OCI-LY3 (cell line): ENCODE measurements around the gene CDK15.

Experiments
- H2AFZ ChIP-seq: fragments of 200-600, 300-600 bp; shearing (Covaris generic); 2 replicates; pipeline ENCODE4 v1.6.0; 2014; ENCODE audit warnings: antibody characterized with exemption, low read depth, low read length
- H3K27ac ChIP-seq: fragments of 200-600, 300-600 bp; sonication (generic); 2 replicates; pipeline ENCODE4 v1.5.1; 2014; ENCODE audit warnings: mild to moderate bottlenecking, low read length, moderate library complexity, mixed read lengths
- H3K27me3 ChIP-seq: fragments of 200-600, 300-600 bp; sonication (generic); 2 replicates; pipeline ENCODE4 v1.6.1; 2014; ENCODE audit warnings: low read depth, low read length, mixed read lengths
- H3K36me3 ChIP-seq: fragments of 200-600, 300-600 bp; sonication (generic); replicated peaks from 2 replicates; pipeline ENCODE3; 2014; ENCODE audit warnings: low read depth, low read length, mixed read lengths
- H3K4me1 ChIP-seq: fragments of 300-600, 200-600 bp; sonication (generic); 2 replicates; pipeline ENCODE4 v1.6.1; 2014; ENCODE audit warnings: low read length, mixed read lengths
- H3K4me2 ChIP-seq: fragments of 200-600, 300-600 bp; sonication (generic); 2 replicates; pipeline ENCODE4 v1.6.1; 2014; ENCODE audit warnings: low read length, mixed read lengths
- H3K4me3 ChIP-seq: fragments of 300-600, 200-600 bp; sonication (generic); 2 replicates; pipeline ENCODE4 v1.5.1; 2014; ENCODE audit warnings: antibody characterized with exemption, mild to moderate bottlenecking, low read length, moderate library complexity
- H3K79me2 ChIP-seq: fragments of 300-600, 200-600 bp; shearing (Covaris generic); 2 replicates; pipeline ENCODE4 v1.6.1; 2014; ENCODE audit warnings: mild to moderate bottlenecking, low read length, mixed read lengths
- H3K9ac ChIP-seq: fragments of 300-600, 200-600 bp; shearing (Covaris generic); 2 replicates; pipeline ENCODE4 v1.6.0; 2014; ENCODE audit warnings: mild to moderate bottlenecking, low read length, moderate library complexity
- H3K9me3 ChIP-seq: fragments of 200-600, 300-600 bp; shearing (Covaris generic); 2 replicates; pipeline ENCODE4 v1.6.1; 2014; ENCODE audit warnings: low read length, mixed read lengths; ENCODE audit not compliant: insufficient read depth
- H4K20me1 ChIP-seq: fragments of 200-600, 300-600 bp; sonication (generic); 2 replicates; pipeline ENCODE4 v1.6.1; 2016; ENCODE audit warnings: low read length, mixed read lengths; ENCODE audit not compliant: insufficient read depth
- EZH2phosphoT487 ChIP-seq: fragments of 200-600 bp; shearing (Covaris generic); IDR thresholded peaks from 2 replicates; pipeline ENCODE4 v1.6.1; 2018; ENCODE audit warnings: antibody characterized with exemption, mixed run types, low read depth
- TF ChIP-seq, protein P1 (sequence below): fragments of 200-600, 300-600 bp; sonication (generic); IDR thresholded peaks from 2 replicates; pipeline ENCODE4 v1.5.1; 2014; ENCODE audit warnings: antibody characterized with exemption, low read length, low read depth

The CDK15 gene

DNA sequence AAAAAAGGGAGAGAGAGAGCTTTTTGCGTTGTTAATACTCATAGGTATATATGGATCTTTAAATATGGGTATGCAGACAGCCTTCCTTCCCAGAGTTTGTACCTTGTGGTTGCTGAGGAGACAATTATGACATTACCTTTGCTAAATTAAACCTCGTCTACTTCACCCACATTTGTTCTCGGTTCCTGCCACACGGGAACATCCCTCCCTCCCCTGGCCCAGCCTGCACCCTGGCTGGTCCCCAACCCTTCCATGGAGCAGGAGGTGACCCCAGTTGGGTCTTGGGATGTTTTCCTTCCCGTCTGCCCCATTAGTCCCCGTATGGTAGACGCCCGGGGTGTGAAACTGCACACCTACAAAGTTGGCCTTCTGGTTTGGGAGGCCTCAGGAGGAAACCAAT is 122.0 kb downstream of the CDK15 start:
- Histone ChIP-seq H3K27ac (no peak overlapping the region), H3K9me3 (no peaks in the 10 kb centered on the region), H3K27me3 (no peaks in the 10 kb centered on the region), H3K9ac (no peak overlapping the region), H3K4me1 (no peaks in the 10 kb centered on the region), H2AFZ (no peak overlapping the region), H3K4me3 (no peak overlapping the region), H4K20me1 (no peaks in the 10 kb centered on the region), H3K4me2 (no peak overlapping the region), H3K79me2 (no peaks in the 10 kb centered on the region), H3K36me3 (no peaks in the 10 kb centered on the region)
- TF ChIP-seq, protein P1, sequence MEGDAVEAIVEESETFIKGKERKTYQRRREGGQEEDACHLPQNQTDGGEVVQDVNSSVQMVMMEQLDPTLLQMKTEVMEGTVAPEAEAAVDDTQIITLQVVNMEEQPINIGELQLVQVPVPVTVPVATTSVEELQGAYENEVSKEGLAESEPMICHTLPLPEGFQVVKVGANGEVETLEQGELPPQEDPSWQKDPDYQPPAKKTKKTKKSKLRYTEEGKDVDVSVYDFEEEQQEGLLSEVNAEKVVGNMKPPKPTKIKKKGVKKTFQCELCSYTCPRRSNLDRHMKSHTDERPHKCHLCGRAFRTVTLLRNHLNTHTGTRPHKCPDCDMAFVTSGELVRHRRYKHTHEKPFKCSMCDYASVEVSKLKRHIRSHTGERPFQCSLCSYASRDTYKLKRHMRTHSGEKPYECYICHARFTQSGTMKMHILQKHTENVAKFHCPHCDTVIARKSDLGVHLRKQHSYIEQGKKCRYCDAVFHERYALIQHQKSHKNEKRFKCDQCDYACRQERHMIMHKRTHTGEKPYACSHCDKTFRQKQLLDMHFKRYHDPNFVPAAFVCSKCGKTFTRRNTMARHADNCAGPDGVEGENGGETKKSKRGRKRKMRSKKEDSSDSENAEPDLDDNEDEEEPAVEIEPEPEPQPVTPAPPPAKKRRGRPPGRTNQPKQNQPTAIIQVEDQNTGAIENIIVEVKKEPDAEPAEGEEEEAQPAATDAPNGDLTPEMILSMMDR, result no peak
- TF ChIP-seq EZH2phosphoT487, result no peak

DNA sequence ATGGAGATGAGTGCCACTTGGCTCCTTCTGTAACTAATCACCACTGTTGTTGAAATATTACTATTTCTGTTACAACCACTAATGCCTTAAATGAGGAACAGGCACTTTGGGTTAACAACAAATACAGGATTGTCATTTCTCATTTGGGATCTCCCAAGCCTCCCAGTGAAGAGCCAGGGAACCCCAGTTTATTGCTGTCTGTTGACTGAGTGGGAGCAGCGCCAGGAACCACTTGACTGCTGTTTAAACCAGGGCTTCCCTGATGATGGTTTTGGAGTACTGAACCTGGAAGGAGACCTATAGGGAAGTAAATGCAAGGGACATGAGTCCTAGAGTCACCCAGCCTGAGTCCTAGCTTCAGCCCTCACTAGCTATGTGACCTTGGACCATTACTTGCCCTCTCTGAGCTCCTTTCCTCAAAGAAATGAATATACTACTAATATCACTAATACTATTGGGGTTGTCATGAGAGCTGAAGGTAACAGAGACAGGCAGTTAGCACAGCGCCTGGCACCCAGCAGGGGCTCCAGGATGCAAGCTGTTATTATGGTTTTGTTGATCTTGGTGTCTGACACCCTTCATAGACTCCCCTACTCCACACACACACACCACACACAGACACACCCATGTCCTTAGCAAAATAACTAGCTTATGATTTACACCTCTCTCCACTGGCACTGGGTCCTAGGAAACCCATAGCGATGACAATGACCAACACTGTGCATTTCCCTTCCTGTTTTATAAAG is 123.1 kb downstream of the CDK15 start:
- no peak overlapping the region for H3K4me3 ChIP-seq
- no peak overlapping the region for H3K4me2 ChIP-seq
- no peak for TF ChIP-seq EZH2phosphoT487
- TF ChIP-seq, protein P1, result no peak
- no peak overlapping the region for H3K27ac ChIP-seq
- H3K36me3 ChIP-seq, result no peaks in the 10 kb centered on the region
- H2AFZ ChIP-seq, result no peak overlapping the region
- no peaks in the 10 kb centered on the region for H3K4me1 ChIP-seq
- no peaks in the 10 kb centered on the region for H3K9me3 ChIP-seq
- H3K9ac ChIP-seq, result no peak overlapping the region
- H4K20me1 ChIP-seq, result no peaks in the 10 kb centered on the region
- H3K79me2 ChIP-seq, result no peaks in the 10 kb centered on the region
- no peaks in the 10 kb centered on the region for H3K27me3 ChIP-seq

DNA sequence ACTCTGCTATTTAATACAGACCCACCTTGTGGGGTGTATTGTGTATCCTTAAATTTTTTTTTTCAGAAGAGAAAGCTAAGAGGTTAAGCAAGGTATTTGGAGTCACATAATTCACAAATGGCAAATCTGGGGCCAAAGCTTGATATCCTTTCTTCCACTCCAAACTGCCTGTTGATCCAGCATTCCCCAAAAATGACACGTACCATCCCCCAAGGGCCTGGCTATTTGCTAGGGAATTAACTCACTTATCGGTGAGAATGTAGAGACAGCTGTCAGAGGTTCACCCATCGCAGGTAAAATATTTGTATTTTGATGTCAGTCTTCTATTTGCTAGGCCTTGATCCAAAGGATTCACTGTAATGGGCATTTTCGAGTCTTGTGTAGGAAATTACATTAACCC is 123.7 kb downstream of the CDK15 start:
- Histone ChIP-seq H3K9me3 (no peaks in the 10 kb centered on the region), H3K36me3 (no peaks in the 10 kb centered on the region), H3K4me1 (no peaks in the 10 kb centered on the region), H3K27ac (no peak overlapping the region), H3K27me3 (no peaks in the 10 kb centered on the region), H3K9ac (no peak overlapping the region), H3K79me2 (no peaks in the 10 kb centered on the region), H2AFZ (no peak overlapping the region), H3K4me3 (no peak overlapping the region), H4K20me1 (no peaks in the 10 kb centered on the region), H3K4me2 (no peak overlapping the region)
- TF ChIP-seq, protein P1, result no peak
- TF ChIP-seq EZH2phosphoT487, result no peak

DNA sequence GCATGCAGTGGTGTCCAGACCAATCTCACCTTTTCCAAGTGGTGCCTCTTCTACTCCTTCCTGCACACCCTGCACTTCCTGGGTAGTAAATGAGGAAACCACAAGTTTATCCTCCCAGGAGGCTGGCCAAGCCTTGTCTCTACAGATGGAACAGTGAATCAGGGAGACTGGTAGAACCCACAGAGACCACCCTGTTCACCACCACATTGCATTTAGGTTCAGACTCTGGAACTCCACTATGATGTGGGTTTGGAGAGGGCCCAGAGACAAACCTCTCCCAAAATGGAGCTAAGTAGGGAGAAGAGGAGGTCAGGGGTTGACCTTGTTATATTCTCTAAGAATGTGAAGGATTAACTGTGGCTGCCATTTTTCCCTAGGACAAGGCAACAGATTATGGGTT is 124.5 kb downstream of the CDK15 start:
- H3K4me3 ChIP-seq, result no peak overlapping the region
- no peak overlapping the region for H3K4me2 ChIP-seq
- no peak overlapping the region for H3K9ac ChIP-seq
- no peaks in the 10 kb centered on the region for H3K79me2 ChIP-seq
- TF ChIP-seq, protein P1, result no peak
- TF ChIP-seq EZH2phosphoT487, result no peak
- no peaks in the 10 kb centered on the region for H3K27me3 ChIP-seq
- no peak overlapping the region for H3K27ac ChIP-seq
- H3K4me1 ChIP-seq, result no peaks in the 10 kb centered on the region
- H3K9me3 ChIP-seq, result no peaks in the 10 kb centered on the region
- no peaks in the 10 kb centered on the region for H3K36me3 ChIP-seq
- H4K20me1 ChIP-seq, result no peaks in the 10 kb centered on the region
- H2AFZ ChIP-seq, result no peak overlapping the region
